NCI-H1092 treated with DMSO at 0.1 percent for 48 hours (cell line): ENCODE data around the gene FAM111B.
"Not testable (repeated sequence)": the region's sequence is repeated elsewhere in the genome, so short reads cannot be mapped to it uniquely, and the experiment has no call there.

Source experiments
- DNase-seq: peaks from one replicate; lab custom pipeline; 2025; lab: John Stamatoyannopoulos, UW

FAM111B gene

DNA sequence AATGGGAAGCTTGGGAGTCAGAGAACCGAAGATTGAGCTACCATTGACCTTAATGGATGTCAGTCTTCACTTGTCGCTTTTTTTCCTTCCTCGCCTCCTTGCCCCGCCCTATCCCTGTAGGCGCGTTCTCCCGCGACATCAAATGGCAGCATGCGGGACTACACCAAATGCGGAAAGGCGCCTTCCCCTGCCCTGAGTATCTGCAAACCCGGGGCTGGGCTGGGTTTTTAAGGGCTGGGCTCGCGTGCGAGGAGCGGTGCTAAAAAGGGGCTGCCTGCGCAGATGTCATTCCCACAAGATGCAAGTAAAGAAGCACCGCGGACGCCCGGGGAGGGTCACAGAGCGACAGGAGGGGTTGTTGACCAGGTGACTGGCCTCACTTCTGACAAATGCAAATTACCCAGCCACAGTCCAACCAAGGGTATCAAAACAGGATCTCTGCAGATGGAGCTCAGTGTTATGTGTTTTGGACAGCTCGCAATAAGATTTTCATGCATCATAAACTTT is 4.7 kb upstream of the FAM111B start:
- DNase-seq = no peak

DNA sequence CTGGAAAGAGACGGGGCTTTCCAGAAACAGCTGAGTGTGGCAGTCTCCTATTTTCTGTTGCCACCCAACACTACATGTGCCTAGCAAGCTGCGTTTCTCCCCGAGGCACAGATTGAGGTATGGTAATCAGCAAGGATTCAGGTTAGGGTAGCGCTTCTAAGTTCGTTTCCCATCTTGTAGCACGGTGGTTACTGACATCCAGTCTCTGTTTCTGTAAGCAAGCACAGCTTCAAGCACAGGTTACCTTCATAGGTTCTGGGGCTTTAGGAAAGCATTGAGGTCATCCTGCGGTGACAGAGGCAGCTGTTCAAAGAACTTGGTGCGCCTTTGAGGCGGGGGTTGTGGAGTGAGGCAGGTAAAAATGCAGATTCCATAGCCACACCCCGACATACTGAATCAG is 684 bp downstream of the FAM111B start:
- peak; percentile 31 for DNase-seq

- DNase-seq = no peak
Observed at GRCh38 chr11:59112494-59112893, 5.5 kb downstream of the FAM111B start.

- no peak for DNase-seq
Observed at GRCh38 chr11:59114344-59114743, 7.3 kb downstream of the FAM111B start.

GRCh38 chr11:59115553-59115952 is 8.5 kb downstream of the FAM111B start:
- no peak for DNase-seq

GRCh38 chr11:59117774-59118173 is 10.7 kb downstream of the FAM111B start:
- DNase-seq = no peak

DNA sequence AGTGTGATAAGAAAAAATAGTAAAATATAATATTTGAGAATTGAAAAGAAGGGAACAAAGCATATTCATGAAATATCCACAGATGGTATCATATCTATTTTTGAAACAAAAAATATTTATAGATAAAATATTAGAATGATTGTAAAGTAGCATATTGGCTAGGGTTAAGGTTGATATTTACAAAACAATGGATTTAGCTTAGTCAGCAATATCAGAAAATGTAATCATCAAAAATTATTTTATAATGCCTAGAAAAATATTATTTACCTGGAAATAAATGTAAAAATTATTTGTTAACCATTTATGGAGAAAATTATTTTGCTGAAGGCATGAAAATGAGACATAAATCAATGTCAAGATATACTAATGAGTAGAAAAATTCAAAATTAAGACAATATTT is 12.8 kb downstream of the FAM111B start:
- DNase-seq = no peak

DNA sequence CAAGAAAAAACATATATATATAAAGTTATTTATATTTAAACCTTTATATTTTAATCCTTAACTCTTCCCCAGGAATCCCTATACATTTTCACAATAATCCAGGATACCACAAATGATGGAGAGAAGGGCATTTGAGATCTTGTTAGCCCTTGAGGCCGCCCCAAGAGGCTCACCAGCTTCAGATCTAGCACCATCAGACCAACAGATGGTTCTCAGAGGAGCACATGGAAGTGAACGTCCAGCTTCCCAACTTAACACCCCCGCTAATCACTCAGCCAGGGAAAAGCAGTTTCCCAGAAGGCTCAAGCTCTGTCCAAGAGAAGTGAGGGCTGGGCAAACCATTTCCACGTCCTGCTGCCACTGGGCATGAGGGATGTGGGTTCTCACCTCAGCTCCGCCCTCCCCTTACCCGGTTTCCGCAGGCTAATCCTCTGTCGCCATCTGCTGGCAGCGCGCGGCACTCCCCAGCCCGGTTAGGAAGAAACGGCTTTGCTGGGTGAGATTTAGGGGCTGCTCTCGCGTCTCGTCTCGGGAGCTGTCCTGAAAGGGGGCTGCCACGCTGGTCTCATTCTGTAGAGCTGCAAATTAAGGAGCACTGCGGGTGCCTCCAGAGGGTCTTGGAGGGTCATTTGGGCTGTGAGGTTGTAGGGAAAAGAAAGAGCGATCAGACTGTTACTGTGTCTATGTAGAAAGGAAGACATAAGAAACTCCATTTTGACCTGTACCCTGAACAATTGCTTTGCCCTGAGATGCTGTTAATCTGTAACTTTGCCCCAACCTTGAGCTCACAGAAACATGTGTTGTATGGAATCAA is 28.8 kb downstream of the FAM111B start:
- DNase-seq = peak; percentile 73

DNA sequence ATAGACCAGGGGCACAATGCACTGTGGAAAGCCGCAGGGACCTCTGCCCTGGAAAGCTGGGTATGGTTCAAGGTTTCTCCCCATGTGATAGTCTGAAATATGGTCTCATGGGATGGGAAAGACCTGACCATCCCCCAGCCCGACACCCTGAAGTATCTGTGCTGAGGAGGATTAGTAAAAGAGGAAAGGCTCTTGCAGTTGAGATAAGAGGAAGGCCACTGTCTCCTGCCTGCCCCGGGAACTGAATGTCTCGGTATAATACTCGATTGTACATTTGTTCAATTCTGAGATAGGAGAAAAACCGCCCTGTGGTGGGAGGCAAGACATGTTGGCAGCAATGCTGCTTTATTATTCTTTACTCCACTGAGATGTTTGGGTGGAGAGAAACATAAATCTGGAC is 29.5 kb downstream of the FAM111B start:
- not testable (repeated sequence) for DNase-seq

DNA sequence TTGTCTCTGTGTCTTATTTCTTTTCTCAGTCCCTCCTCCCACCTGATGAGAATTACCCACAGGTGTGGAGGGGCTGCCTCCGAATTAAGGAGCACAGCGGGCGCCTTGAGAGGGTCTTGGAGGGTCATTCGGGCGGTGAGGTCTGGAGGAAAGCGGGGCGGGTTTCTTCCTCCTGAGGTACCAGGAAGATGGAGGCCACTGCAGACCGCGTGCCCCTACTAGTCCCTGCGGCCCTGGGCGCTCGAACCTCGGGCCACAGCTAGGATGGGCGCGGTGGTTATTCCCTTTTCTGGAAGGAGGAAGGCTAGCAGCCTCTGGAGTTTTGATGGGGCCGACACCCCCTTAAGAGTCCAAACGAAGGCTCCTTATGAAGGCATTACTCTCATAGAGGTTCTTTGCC is 30.2 kb downstream of the FAM111B start:
- DNase-seq = no peak

DNA sequence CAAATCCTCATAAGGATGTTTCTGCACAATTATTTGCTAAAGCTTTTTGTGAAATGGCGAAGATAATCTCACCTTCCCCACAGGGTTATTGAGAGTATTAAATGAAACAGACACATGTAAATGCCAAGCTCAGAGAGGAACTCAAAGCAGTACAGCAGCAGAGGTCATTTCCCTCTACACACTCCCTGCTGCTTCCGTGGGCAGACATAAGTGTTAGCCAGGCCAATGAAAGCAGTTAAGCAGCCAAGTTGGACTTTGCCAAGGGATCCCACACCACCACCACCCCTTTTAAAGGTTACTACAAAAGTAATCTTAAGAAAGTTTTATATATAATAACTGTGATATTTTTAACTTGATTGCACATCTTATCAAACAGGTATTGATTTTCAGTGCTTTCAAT is 31.6 kb downstream of the FAM111B start:
- no peak for DNase-seq

- DNase-seq = no peak
Observed at GRCh38 chr11:59141191-59141590, 34.2 kb downstream of the FAM111B start.

- no peak for DNase-seq
Observed at GRCh38 chr11:59141673-59142460, 34.8 kb downstream of the FAM111B start.

- DNase-seq = peak; percentile 89
Observed at GRCh38 chr11:59142530-59143507, 35.8 kb downstream of the FAM111B start, which contains the start of gene FAM111A. FAM111A (plus strand) TSS chr11:59142856; CDS start chr11:59148873, 6,017 bp downstream.

DNA sequence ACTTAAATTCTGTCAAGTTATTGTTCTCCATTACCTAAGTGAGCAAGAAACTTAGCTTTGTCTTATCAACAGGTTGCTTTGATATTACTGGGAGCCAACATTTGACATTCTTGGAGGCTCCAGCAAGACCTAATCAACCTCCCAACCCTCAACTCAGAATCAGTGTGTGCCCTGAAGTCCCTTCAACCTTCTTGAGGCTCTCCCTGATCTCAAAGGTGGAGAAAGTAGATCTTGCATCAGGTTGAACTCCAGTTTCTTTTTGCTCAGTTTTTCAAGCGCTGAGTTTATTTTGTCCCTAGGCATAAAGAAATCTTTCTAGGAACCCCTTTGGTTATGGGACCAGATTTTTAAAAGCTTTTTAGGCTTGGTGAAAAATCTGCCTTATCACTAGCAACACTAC is 37.1 kb downstream of the FAM111B start:
- peak; percentile 18 for DNase-seq

DNA sequence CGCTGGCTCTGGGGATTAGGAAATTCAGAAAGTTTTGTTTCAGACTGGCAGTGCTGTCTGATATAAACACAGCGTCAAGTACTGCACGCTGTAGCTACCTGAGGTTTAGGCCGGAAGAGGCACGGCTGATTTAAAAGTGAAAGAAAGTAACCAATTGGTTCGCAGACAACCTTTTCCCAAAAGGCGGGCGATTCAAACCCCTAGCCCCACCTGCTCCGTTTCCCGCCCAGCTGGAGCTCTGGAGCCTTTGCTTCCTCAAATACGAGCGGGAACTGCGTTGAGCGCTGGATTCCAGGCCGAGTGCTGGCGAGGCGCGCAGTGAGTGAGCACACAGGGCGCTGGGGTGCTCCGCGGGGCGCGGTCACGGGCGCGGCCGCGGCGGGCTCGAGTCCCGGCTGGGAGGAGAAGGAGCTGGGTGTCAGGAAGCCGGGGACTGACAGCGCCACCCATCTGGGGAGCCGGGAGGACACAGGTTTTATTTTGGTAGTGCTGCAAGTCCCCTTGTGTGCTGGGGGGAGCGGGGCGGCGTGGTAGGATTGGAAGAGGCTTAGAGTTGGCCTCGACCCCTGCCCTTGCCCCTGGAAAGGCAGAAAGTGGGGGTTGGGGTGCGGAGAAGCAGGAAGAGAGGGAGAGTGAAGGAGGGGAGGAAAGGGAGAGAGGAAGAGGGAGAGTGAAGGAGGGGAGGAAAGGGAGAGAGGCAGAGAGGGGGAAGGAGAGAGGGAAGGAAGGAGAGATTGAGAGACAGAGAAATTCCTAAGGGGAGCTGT is 37.7 kb downstream of the FAM111B start:
- DNase-seq = peak; percentile 88

- no peak for DNase-seq
Observed at GRCh38 chr11:59145534-59145933, 38.5 kb downstream of the FAM111B start.

DNA sequence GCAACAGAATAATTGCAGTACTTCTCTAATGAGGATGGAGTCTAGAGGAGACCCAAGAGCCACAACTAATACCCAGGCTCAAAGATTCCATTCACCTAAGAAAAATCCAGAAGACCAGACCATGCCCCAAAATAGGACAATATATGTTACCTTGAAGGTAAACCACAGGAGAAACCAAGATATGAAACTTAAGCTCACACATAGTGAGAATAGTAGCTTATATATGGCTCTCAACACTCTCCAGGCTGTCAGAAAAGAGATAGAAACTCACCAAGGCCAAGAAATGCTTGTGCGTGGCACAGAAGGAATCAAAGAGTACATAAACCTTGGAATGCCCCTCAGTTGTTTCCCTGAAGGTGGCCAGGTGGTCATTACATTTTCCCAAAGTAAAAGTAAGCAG is 44.7 kb downstream of the FAM111B start:
- no peak for DNase-seq

GRCh38 chr11:59152312-59152951 is 45.4 kb downstream of the FAM111B start:
- DNase-seq = no peak

DNA sequence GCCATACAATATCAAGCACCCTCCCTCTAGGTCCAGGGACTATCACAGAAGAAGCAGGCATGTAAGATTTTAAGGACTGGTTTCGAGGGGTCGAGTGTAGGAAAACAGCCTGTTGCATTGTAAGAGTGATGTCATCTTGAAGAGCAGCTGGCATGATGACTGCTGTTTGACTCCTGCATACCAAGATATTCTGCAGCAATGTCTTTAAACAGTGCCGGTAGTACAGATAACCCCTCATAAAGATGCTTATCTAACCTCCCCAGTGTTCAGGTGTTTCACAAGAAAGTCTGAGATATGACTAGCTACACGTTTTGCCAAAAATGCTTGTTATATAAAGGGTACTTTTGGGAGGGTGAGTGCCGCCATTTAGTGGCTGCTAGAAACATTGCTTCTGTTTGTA is 47.6 kb downstream of the FAM111B start:
- DNase-seq = no peak

- DNase-seq = no peak
Observed at GRCh38 chr11:59157433-59157832, 50.4 kb downstream of the FAM111B start.
